ENCODE measurements around the gene HP1BP3.

DNA sequence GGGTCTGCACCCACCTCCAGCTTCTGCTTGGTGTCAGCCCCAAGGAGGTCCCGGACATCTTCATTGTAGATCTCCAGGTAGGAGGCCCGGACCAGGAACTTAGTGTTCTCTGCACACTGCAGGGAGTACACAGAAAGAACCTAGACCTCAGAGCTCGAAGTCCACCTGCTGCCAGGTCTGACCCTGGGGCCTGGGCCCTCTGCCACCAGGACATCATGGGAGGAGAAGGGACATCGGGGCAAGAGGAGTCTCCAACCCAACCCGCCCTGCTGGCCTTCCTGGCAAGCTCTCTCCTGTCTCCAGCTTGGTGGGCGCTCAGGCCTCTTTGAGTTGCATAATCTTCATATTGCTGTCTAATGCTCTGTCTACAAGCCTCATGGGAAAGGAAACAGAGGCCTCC lies 73.7 kb downstream of the HP1BP3 start:
- TF ChIP-seq CTCF (IDR thresholded peaks at IDR 0.05) = no peak
- TF ChIP-seq POLR2A (IDR thresholded peaks at IDR 0.05) = no peak
